NCI-H2171 (cell line): ENCODE data around the gene DENND1A.
"Not testable (repeated sequence)": the region's sequence is repeated elsewhere in the genome, so short reads cannot be mapped to it uniquely, and the experiment has no call there.

Experiments used
- DNase-seq: peaks from one replicate; lab custom pipeline; 2025; lab: John Stamatoyannopoulos, UW

Gene DENND1A

GRCh38 chr9:123922431-123922830 is 7.5 kb downstream of the DENND1A start:
- no peak for DNase-seq

- DNase-seq: no peak
These were observed 15.3 kb downstream of the DENND1A start for GRCh38 chr9:123914517-123915196.

GRCh38 chr9:123912167-123912897 is 17.6 kb downstream of the DENND1A start:
- DNase-seq: no peak

- no peak for DNase-seq
These were observed 18.9 kb downstream of the DENND1A start for GRCh38 chr9:123911024-123911423.

- DNase-seq: not testable (repeated sequence)
These were observed 20.7 kb downstream of the DENND1A start for GRCh38 chr9:123909192-123909591.

GRCh38 chr9:123903550-123903949 is 26.4 kb downstream of the DENND1A start:
- not testable (repeated sequence) for DNase-seq

GRCh38 chr9:123894822-123895221 is 35.1 kb downstream of the DENND1A start:
- no peak for DNase-seq

- no peak for DNase-seq
These were observed 36.0 kb downstream of the DENND1A start for GRCh38 chr9:123893831-123894460.

GRCh38 chr9:123893115-123893514 is 36.8 kb downstream of the DENND1A start:
- no peak for DNase-seq

GRCh38 chr9:123887837-123888236 is 42.1 kb downstream of the DENND1A start:
- no peak for DNase-seq

GRCh38 chr9:123885834-123886233 is 44.1 kb downstream of the DENND1A start:
- not testable (repeated sequence) for DNase-seq

- no peak for DNase-seq
These were observed 46.3 kb downstream of the DENND1A start for GRCh38 chr9:123883634-123884033.

GRCh38 chr9:123881604-123882003 is 48.3 kb downstream of the DENND1A start:
- no peak for DNase-seq

GRCh38 chr9:123880420-123880819 is 49.5 kb downstream of the DENND1A start:
- DNase-seq: no peak

- DNase-seq: no peak
These were observed 53.2 kb downstream of the DENND1A start for GRCh38 chr9:123876750-123877149.

GRCh38 chr9:123872710-123873109 is 57.2 kb downstream of the DENND1A start:
- DNase-seq: no peak

GRCh38 chr9:123871781-123872180 is 58.1 kb downstream of the DENND1A start:
- DNase-seq: no peak

- DNase-seq: no peak
These were observed 61.9 kb downstream of the DENND1A start for GRCh38 chr9:123868002-123868401.

GRCh38 chr9:123867034-123867433 is 62.9 kb downstream of the DENND1A start:
- DNase-seq: no peak

- DNase-seq: no peak
These were observed 63.4 kb downstream of the DENND1A start for GRCh38 chr9:123866497-123866896.

GRCh38 chr9:123865226-123866000 is 64.5 kb downstream of the DENND1A start:
- DNase-seq: no peak

- DNase-seq: no peak
These were observed 65.7 kb downstream of the DENND1A start for GRCh38 chr9:123864251-123864650.
